ENCODE data around the gene SLC5A2.
A peak's percentile ranks its signal among the peaks of the same experiment; 100 is the strongest.

The SLC5A2 gene

DNA sequence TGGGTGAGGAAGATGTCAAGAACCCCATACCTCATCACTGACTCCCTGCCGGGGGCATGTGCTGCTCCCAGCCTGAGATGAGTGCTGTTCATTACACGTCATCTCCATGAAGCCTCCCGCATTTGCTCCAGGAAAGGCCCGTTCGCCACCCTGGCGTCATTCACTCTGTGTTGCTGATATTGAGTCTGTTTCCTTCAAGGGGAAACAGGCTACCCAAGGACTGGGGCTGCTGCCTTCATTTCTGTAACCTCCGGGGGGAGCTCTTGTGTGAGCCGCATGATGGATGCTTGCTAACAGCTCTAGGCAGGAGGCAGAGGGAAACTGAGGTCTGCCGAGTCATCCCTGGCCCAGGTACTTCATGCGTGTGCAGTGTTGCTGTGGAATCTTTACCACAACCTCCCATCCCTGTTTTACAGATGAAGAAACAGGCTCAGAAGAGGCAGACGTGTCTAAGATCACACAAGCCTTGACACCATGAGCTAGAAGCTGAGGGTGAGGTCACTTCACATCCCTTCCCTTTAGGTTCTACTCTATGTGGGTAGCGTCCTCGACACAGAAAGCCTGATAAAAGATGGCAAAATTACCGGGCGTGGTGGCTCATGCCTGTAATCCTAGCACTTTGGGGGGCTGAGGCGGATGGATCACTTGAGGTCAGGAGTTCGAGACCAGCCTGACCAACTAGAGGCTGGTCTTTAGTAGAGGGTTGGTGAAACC lies 27.2 kb upstream of the SLC5A2 start:
- Mint-ChIP-seq H3K4me3 (peak overlapping the region; percentile 39 to 41), H3K9me3 (no peaks in the 10 kb centered on the region), H3K27me3 (no peaks in the 10 kb centered on the region), H3K36me3 (peaks cover 16 to 21% of the 10 kb centered on the region in 2 donors), H3K27ac (peak overlapping the region; percentile 59), H3K4me1 (peaks cover 30 to 60% of the 10 kb centered on the region in 2 donors)
- ATAC-seq (replicated peaks), result no peak
- no peak for DNase-seq

GRCh38 chr16:31456988-31457360 lies 25.9 kb upstream of the SLC5A2 start:
- DNase-seq (no peak), ATAC-seq (replicated peaks) (no peak)
- Mint-ChIP-seq H3K36me3 (peaks cover 13 to 21% of the 10 kb centered on the region in 2 donors), H3K27ac (no peak overlapping the region), H3K27me3 (no peaks in the 10 kb centered on the region), H3K4me3 (no peak overlapping the region), H3K9me3 (no peaks in the 10 kb centered on the region), H3K4me1 (peaks cover 31 to 48% of the 10 kb centered on the region in 2 donors)

- Mint-ChIP-seq H3K9me3 (no peaks in the 10 kb centered on the region), H3K27me3 (no peaks in the 10 kb centered on the region), H3K4me3 (peak overlapping the region; percentile 93 to 94), H3K4me1 (peaks cover 30 to 41% of the 10 kb centered on the region in 2 donors), H3K27ac (peak overlapping the region; percentile 99), H3K36me3 (peaks cover 19 to 29% of the 10 kb centered on the region in 2 donors)
- DNase-seq (peak; percentile 37), ATAC-seq (replicated peaks) (peak; percentile 8 to 10)
Measured at GRCh38 chr16:31458073-31458843, 24.7 kb upstream of the SLC5A2 start.

GRCh38 chr16:31458844-31459686 lies 23.9 kb upstream of the SLC5A2 start, which contains the start of gene ARMC5:
Gene ARMC5 (plus strand): TSS chr16:31459501. CDS start chr16:31459525, 24 bp downstream.
- Mint-ChIP-seq H3K4me1 (peaks cover 26 to 36% of the 10 kb centered on the region in 2 donors), H3K27me3 (no peaks in the 10 kb centered on the region), H3K9me3 (no peaks in the 10 kb centered on the region), H3K36me3 (peaks cover 20 to 32% of the 10 kb centered on the region in 2 donors), H3K4me3 (peak within 1 kb of the TSS; percentile 93 to 94), H3K27ac (peak within 1 kb of the TSS; percentile 99)
- DNase-seq (peak; percentile 95), ATAC-seq (replicated peaks) (peak; percentile 82 to 83)

- ATAC-seq (replicated peaks) (peak; percentile 79 to 85), DNase-seq (peak; percentile 99)
- H3K4me1 Mint-ChIP-seq, result peaks cover 25 to 35% of the 10 kb centered on the region in 2 donors
- no peaks in the 10 kb centered on the region for H3K27me3 Mint-ChIP-seq
- peaks cover 26 to 35% of the 10 kb centered on the region in 2 donors for H3K36me3 Mint-ChIP-seq
- peak overlapping the region; percentile 99 for H3K27ac Mint-ChIP-seq
- no peaks in the 10 kb centered on the region for H3K9me3 Mint-ChIP-seq
- H3K4me3 Mint-ChIP-seq, result peak overlapping the region; percentile 93 to 94
Measured at GRCh38 chr16:31459687-31460581, 23.0 kb upstream of the SLC5A2 start.

DNA sequence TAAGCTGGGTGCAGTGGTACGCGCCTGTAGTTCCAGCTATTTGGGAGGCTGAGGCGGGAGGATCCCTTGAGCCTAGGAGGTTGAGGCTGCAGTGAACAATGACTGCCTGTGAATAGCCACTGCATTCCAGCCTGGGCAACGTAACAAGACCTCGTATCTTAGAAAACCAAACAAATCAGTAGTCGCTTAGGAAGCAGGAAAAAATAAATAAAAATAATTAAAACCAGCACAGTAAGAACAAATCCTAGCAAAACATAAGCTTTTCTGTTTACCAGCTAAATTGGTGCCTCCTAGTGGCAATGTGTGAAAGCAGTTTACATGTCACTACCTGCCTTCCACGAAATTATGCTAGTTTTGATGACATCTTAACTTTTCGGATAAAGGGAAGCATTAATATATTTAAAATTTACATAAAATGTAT lies 22.3 kb upstream of the SLC5A2 start:
- Mint-ChIP-seq H3K36me3 (peaks cover 29 to 35% of the 10 kb centered on the region in 2 donors), H3K9me3 (no peaks in the 10 kb centered on the region), H3K4me1 (peaks cover 24 to 28% of the 10 kb centered on the region in 2 donors), H3K4me3 (peak overlapping the region; percentile 93 to 94), H3K27me3 (no peaks in the 10 kb centered on the region), H3K27ac (peak overlapping the region; percentile 99)
- no peak for ATAC-seq (replicated peaks)
- no peak for DNase-seq

DNA sequence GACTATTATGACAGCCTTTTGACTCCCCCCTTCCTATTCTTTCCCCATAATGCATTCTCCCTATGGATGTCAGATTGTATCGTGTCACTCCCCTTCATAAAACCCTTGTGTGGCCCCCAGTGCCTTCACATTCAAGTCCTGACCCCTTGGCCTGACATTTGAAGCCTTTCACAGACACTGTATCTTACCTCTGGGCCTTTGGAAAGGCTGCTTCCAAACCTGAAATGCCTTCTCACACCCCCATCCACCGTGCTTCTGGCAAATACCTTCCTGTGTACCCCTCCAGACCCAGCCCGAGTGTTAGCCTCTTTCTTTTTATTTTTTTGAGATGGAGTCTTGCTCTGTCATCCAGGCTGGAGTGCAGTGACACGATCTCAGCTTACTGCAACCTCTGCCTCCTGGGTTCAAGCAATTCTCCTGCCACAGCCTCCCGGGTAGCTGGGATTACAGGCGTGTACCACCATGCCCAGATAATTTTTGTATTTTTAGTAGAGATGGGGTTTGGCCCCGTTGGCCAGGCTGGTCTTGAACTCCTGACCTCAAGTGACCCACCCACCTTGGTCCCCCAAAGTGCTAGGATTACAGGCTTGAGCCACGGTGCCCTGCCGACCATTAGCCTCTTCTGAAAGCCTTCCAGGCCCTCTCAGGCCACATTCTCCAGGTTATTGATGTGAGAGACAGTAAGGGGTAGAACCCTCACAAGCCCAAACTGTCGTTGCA lies 21.6 kb upstream of the SLC5A2 start:
- Mint-ChIP-seq H3K27ac (peak overlapping the region; percentile 43), H3K36me3 (peaks cover 34 to 40% of the 10 kb centered on the region in 2 donors), H3K4me3 (no peak overlapping the region)

GRCh38 chr16:31461921-31462804 lies 20.8 kb upstream of the SLC5A2 start:
- no peaks in the 10 kb centered on the region for H3K27me3 Mint-ChIP-seq
- no peaks in the 10 kb centered on the region for H3K9me3 Mint-ChIP-seq
- H3K27ac Mint-ChIP-seq, result no peak overlapping the region
- DNase-seq (no peak), ATAC-seq (replicated peaks) (no peak)
- H3K36me3 Mint-ChIP-seq, result peaks cover 40 to 46% of the 10 kb centered on the region in 2 donors
- H3K4me1 Mint-ChIP-seq, result peaks cover 21 to 26% of the 10 kb centered on the region in 2 donors
- no peak overlapping the region for H3K4me3 Mint-ChIP-seq

More for the DNA sequence above, 21.6 kb upstream of the SLC5A2 start:
- Mint-ChIP-seq H3K27me3 (no peaks in the 10 kb centered on the region), H3K9me3 (no peaks in the 10 kb centered on the region), H3K4me1 (peaks cover 20 to 22% of the 10 kb centered on the region in 2 donors)
- ATAC-seq (replicated peaks), result no peak
- DNase-seq, result no peak

DNA sequence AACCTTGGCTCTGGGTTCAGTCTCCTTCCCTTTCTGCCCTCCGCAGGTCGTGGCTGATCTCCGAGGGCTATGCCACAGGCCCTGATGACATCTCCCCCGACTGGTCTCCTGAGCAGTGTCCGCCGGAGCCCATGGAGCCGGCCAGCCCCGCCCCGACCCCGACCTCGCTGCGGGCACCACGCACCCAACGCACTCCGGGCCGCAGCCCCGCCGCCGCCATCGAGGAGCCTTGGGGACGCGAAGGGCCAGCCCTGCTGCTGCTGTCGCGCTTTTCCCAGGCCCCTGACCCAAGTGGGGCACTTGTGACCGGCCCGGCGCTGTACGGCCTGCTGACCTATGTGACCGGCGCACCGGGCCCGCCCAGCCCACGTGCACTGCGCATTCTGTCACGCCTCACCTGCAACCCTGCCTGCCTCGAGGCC lies 18.6 kb upstream of the SLC5A2 start:
- DNase-seq, result no peak
- H3K27me3 Mint-ChIP-seq, result no peaks in the 10 kb centered on the region
- H3K27ac Mint-ChIP-seq, result no peak overlapping the region
- peaks cover 23 to 24% of the 10 kb centered on the region in 2 donors for H3K4me1 Mint-ChIP-seq
- H3K9me3 Mint-ChIP-seq, result no peaks in the 10 kb centered on the region
- H3K36me3 Mint-ChIP-seq, result peaks cover 35 to 43% of the 10 kb centered on the region in 2 donors
- no peak overlapping the region for H3K4me3 Mint-ChIP-seq
- ATAC-seq (replicated peaks), result no peak

DNA sequence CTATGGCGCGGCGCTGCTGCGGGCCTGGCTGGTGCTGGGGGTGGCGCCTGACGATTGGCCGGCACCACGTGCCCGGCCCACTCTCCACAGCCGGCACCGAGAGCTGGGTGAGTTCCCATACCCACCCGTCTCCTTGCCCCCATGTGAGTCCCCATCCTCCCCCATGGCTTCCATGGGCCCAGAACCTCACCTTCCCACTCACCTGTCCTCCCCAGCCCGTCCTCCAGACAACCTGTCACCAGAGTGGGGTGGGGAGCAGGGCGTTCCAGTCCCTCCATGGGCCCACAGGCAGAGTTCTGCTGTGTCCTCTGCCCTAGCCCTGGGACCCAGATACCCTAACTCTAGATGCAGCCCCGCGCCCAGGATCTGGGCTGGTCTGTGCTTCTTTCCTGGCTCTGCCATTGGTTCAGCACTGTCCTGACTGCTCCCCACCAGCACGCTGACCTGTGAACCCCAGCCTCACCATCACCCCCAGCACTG lies 18.1 kb upstream of the SLC5A2 start:
- Mint-ChIP-seq H3K4me3 (no peak overlapping the region), H3K36me3 (peaks cover 35 to 43% of the 10 kb centered on the region in 2 donors), H3K27ac (no peak overlapping the region), H3K4me1 (peaks cover 23 to 24% of the 10 kb centered on the region in 2 donors), H3K9me3 (no peaks in the 10 kb centered on the region), H3K27me3 (no peaks in the 10 kb centered on the region)
- DNase-seq (no peak), ATAC-seq (replicated peaks) (no peak)

GRCh38 chr16:31465788-31466370 lies 17.0 kb upstream of the SLC5A2 start:
- Mint-ChIP-seq H3K4me1 (peaks cover 17 to 18% of the 10 kb centered on the region in 2 donors), H3K36me3 (peaks cover 35 to 43% of the 10 kb centered on the region in 2 donors), H3K4me3 (no peak overlapping the region), H3K27ac (peak overlapping the region; percentile 37), H3K27me3 (peaks cover 0 to 2% of the 10 kb centered on the region in 2 donors), H3K9me3 (no peaks in the 10 kb centered on the region)
- ATAC-seq (replicated peaks) (no peak), DNase-seq (no peak)

Measured in stimulated activated naive B cell treated with anti-CD40 and anti-IgM and Interleukin-4, amounts not matched to agents 10 μg/mL and 1 μg/mL and 100 μg/mL, for 72 hours (primary cell).